Measurements from ENCODE around the gene POLR1A. TPM values are rescaled to one million over a fixed set of nuclear protein-coding genes. Genes with fewer than 3 reads are reported as not detected.

Gene POLR1A
- total RNA-seq: 10 to 100 TPM in 4 of 6 donors, 1 to 10 TPM in 2; 8.6 to 19.0 (median 15.3) TPM
- 1 to 10 TPM; 3.9 to 5.0 TPM for polyA plus RNA-seq

DNA sequence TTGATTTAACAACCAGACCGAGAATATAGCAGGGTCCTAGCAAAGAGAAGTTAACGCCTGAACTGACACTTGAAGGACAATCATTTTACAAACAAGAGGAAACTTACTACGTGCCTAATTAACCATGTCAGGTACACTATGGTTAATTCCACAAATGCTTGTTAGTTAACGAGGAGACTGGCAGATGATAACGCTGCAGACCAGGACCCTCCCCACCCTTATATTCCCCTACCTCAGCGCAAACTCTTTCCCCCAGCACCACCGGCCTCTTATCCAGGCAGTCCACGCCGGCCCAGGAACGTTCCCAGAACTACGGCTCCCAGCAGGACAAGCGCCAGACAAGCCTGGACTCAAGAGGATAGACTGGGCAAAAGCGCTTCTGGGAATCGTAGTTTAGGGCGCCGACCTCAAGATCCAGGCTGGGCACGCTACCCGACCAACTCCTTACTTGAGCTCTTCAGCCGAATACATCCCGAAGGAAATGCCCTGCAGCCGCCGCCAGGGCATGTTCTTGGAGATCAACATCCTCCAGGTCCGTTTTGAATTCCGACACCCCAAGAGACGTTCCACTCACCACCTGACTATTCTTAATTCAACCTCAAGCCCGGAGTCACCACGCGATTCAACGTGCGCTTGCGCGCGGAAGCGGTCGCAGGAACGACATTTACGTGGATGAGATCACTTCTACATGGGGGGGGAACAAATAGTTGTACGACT lies at the start of gene POLR1A:
TSS of gene POLR1A (minus strand) at position 635 of the 717 bp plus-strand sequence. CDS start at position 525, 110 bp downstream.
- DNase-seq (peak; percentile 82 to 92 (median 87)), FAIRE-seq (no peak), ATAC-seq (peak; percentile 94 to 98 (median 94))
- no peaks in the 10 kb centered on the region for H3K27me3 ChIP-seq
- WGBS, 2 donors: 0 to 1% methylated on average over 38 of the region's 38 CpGs
- intact Hi-C loops (cut with DNase I): no loop called here
- peak within 1 kb of the TSS; percentile 62 to 88 (median 75) for H3K27ac ChIP-seq
- no peaks in the 10 kb centered on the region for H3K9me3 ChIP-seq
- peaks cover 0 to 19% (median 0%) of the 10 kb centered on the region in 3 donors for H3K36me3 ChIP-seq
- H3K4me3 ChIP-seq: peak within 1 kb of the TSS; percentile 72 to 78 (median 74)
- TF ChIP-seq, protein P1, sequence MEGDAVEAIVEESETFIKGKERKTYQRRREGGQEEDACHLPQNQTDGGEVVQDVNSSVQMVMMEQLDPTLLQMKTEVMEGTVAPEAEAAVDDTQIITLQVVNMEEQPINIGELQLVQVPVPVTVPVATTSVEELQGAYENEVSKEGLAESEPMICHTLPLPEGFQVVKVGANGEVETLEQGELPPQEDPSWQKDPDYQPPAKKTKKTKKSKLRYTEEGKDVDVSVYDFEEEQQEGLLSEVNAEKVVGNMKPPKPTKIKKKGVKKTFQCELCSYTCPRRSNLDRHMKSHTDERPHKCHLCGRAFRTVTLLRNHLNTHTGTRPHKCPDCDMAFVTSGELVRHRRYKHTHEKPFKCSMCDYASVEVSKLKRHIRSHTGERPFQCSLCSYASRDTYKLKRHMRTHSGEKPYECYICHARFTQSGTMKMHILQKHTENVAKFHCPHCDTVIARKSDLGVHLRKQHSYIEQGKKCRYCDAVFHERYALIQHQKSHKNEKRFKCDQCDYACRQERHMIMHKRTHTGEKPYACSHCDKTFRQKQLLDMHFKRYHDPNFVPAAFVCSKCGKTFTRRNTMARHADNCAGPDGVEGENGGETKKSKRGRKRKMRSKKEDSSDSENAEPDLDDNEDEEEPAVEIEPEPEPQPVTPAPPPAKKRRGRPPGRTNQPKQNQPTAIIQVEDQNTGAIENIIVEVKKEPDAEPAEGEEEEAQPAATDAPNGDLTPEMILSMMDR (IDR thresholded peaks at IDR 0.05): no peak
- H3K4me1 ChIP-seq: peaks cover 3 to 25% (median 13%) of the 10 kb centered on the region in 3 donors

DNA sequence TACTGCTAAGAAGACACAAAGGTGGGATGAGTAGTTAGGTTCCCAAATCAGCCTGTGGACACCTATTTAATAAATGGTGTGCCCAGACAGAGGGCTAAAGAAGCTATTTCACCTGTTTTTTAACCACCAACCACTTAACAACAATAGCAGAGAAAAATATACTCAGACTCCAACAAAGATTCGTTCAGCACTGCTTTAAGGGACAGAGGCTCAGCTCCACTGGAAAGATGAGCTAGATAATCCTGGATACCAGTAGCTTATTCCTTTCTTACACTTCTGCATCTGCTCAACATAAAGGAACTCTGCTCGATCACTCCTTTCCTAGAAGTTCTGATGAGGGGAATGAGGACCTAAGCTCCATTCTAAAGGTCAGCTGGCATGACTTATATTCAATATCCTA lies 44.8 kb upstream of the POLR1A start:
- no peak overlapping the region for H3K4me3 ChIP-seq
- ATAC-seq: no peak
- intact Hi-C loops (cut with DNase I): no loop called here
- FAIRE-seq: no peak
- TF ChIP-seq, protein P1 (IDR thresholded peaks at IDR 0.05): no peak
- no peaks in the 10 kb centered on the region for H3K4me1 ChIP-seq
- no peaks in the 10 kb centered on the region for H3K27me3 ChIP-seq
- 95 to 97% methylated on average over 2 of the region's 2 CpGs for WGBS, 2 donors
- peaks cover 0 to 51% (median 17%) of the 10 kb centered on the region in 3 donors for H3K36me3 ChIP-seq
- no peak for DNase-seq
- no peaks in the 10 kb centered on the region for H3K9me3 ChIP-seq
- no peak overlapping the region for H3K27ac ChIP-seq

DNA sequence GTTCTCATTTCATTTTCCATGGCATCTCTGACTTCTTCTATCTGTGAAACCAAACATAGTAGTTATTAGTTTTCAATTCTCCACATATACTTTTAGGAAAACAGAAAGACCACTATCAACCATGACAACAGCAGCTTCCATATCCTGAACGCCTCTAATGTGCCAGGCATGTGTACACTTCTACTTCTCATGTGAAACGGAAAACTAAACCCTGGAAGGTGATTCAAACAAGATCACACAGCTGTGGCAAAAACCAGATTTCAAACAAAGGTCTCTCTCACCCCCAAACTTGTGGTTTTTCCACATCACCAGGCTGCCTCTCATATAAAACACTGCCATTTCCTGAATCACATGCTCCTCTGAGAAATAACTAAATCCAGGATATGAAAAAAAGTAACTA lies 42.1 kb upstream of the POLR1A start:
- 87 to 90% methylated on average over 2 of the region's 2 CpGs for WGBS, 2 donors

DNA sequence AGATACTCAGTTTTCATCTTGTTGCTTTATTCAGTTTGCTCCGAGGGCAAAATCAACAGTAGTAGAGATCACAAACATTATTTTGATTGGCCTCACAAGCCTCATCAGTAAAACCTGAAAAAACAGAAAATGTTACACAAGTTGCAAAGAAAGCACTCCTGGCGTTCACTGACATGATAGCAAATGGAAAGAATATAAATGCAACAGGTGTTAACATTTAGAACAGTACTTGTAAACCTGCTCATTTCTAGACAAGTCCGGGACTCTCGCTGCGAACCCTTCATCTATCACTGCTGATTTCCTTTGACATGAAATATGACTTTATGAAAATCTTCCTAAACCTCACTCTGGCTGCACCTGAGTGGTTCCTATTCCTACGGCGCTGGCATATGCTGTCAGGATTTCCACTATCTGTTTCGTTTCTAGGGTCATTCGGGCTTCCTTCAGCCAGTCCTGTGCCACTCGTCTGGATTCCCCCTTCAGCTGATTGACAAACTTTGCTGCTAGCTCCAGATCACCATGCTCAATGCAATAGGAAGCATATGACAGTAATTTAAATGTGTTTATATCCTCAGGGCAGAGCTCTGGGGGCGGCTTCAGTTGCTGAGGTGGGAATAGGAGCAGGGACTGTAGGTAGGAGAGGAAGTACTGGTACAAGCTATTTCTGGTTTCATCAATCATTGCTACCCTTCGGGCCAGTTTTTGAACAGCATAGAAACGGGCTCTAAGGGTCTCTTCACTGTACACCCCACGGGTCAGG lies 38.4 kb upstream of the POLR1A start:
- WGBS, 2 donors: 84 to 89% methylated on average over 14 of the region's 14 CpGs
- Histone ChIP-seq H3K27me3 (no peaks in the 10 kb centered on the region), H3K4me3 (no peak overlapping the region), H3K4me1 (no peaks in the 10 kb centered on the region), H3K36me3 (peaks cover 0 to 62% (median 30%) of the 10 kb centered on the region in 3 donors), H3K9me3 (no peaks in the 10 kb centered on the region), H3K27ac (no peak overlapping the region)
- intact Hi-C loops (cut with DNase I): no loop called here
- FAIRE-seq: no peak
- no peak for DNase-seq
- TF ChIP-seq, protein P1 (IDR thresholded peaks at IDR 0.05): no peak
- ATAC-seq: no peak

More for the DNA sequence above, 42.1 kb upstream of the POLR1A start:
- no peaks in the 10 kb centered on the region for H3K9me3 ChIP-seq
- H3K4me1 ChIP-seq: no peaks in the 10 kb centered on the region
- DNase-seq: no peak
- TF ChIP-seq, protein P1 (IDR thresholded peaks at IDR 0.05): no peak
- no peak for FAIRE-seq
- no peak for ATAC-seq
- no peak overlapping the region for H3K4me3 ChIP-seq
- no peaks in the 10 kb centered on the region for H3K27me3 ChIP-seq
- intact Hi-C loops (cut with DNase I): no loop called here
- H3K27ac ChIP-seq: no peak overlapping the region
- H3K36me3 ChIP-seq: peaks cover 0 to 68% (median 33%) of the 10 kb centered on the region in 3 donors
